Mesothelial cell of epicardium (in vitro differentiated cells): ENCODE data around the gene CTSA. TPM values are rescaled to one million over a fixed set of nuclear protein-coding genes. Genes with fewer than 3 reads are reported as not detected.
A peak's percentile ranks its signal among the peaks of the same experiment; 100 is the strongest.

Source experiments
- DNase-seq, 2 experiments: peaks; one replicate each; pipeline ENCODE4 v3.0.0; 2021; ENCODE audit warnings: low spot score in 2 of 2; ENCODE audit not compliant: unreplicated experiment in 2 of 2
- H3K27ac Mint-ChIP-seq: 2 replicates; pipeline ENCODE4 v1.8.0; 2021; ENCODE audit warnings: mixed read lengths
- H3K27me3 Mint-ChIP-seq: 2 replicates; pipeline ENCODE4 v1.8.0; 2021; ENCODE audit warnings: low read depth, mixed read lengths
- H3K36me3 Mint-ChIP-seq: 2 replicates; pipeline ENCODE4 v1.8.0; 2021; ENCODE audit warnings: mixed read lengths
- H3K4me1 Mint-ChIP-seq: 2 replicates; pipeline ENCODE4 v1.8.0; 2021; ENCODE audit warnings: mixed read lengths
- H3K4me3 Mint-ChIP-seq: 2 replicates; pipeline ENCODE4 v1.8.0; 2021; ENCODE audit warnings: mild to moderate bottlenecking, moderate library complexity, mixed read lengths
- H3K9me3 Mint-ChIP-seq: 2 replicates; pipeline ENCODE4 v1.8.0; 2021; ENCODE audit warnings: mixed read lengths
- CTCF ChIP-seq: fragments of 200-600 bp; sonication (generic); IDR thresholded peaks from one replicate; pipeline ENCODE4 v1.5.0; 2021; ENCODE audit warnings: antibody characterized with exemption; ENCODE audit not compliant: unreplicated experiment
- total RNA-seq: library from RNA; stranded (reverse); gene quantifications from 3 replicates; pipeline ENCODE4 v1.2.1, GENCODE V29; 2021

The CTSA gene
- total RNA-seq, 1 donor from 2014 or later, result 86.7 TPM

GRCh38 chr20:45882469-45883099, 8.6 kb upstream of the CTSA start:
- no peaks in the 10 kb centered on the region for H3K27me3 Mint-ChIP-seq
- H3K36me3 Mint-ChIP-seq, result peaks cover 12% of the 10 kb centered on the region
- H3K9me3 Mint-ChIP-seq, result no peaks in the 10 kb centered on the region
- no peak for TF ChIP-seq CTCF
- H3K4me1 Mint-ChIP-seq, result peaks cover 16% of the 10 kb centered on the region
- no peak for DNase-seq
- peak overlapping the region; percentile 59 for H3K4me3 Mint-ChIP-seq
- peak overlapping the region; percentile 13 for H3K27ac Mint-ChIP-seq

- no peak for DNase-seq
- H3K27me3 Mint-ChIP-seq, result no peaks in the 10 kb centered on the region
- H3K27ac Mint-ChIP-seq, result no peak overlapping the region
- H3K36me3 Mint-ChIP-seq, result peaks cover 12% of the 10 kb centered on the region
- H3K4me1 Mint-ChIP-seq, result peaks cover 16% of the 10 kb centered on the region
- no peaks in the 10 kb centered on the region for H3K9me3 Mint-ChIP-seq
- peak overlapping the region; percentile 39 for H3K4me3 Mint-ChIP-seq
- no peak for TF ChIP-seq CTCF
Measured at GRCh38 chr20:45883100-45883469, 8.1 kb upstream of the CTSA start.

GRCh38 chr20:45886590-45887345, 4.4 kb upstream of the CTSA start:
- Mint-ChIP-seq H3K27ac (no peak overlapping the region), H3K4me1 (peaks cover 13% of the 10 kb centered on the region), H3K9me3 (no peaks in the 10 kb centered on the region), H3K27me3 (no peaks in the 10 kb centered on the region), H3K36me3 (peaks cover 12% of the 10 kb centered on the region), H3K4me3 (no peak overlapping the region)
- no peak for TF ChIP-seq CTCF
- DNase-seq, result no peak

- no peaks in the 10 kb centered on the region for H3K9me3 Mint-ChIP-seq
- peaks cover 12% of the 10 kb centered on the region for H3K36me3 Mint-ChIP-seq
- no peaks in the 10 kb centered on the region for H3K27me3 Mint-ChIP-seq
- H3K4me1 Mint-ChIP-seq, result peaks cover 13% of the 10 kb centered on the region
- no peak for DNase-seq
- H3K27ac Mint-ChIP-seq, result no peak within 1 kb of the TSS
- no peak within 1 kb of the TSS for H3K4me3 Mint-ChIP-seq
- no peak for TF ChIP-seq CTCF
Measured at GRCh38 chr20:45887346-45887715, 3.8 kb upstream of the CTSA start, which contains the start of gene SPATA25. Gene SPATA25 (minus strand): TSS chr20:45887622. CDS start chr20:45887590, 32 bp downstream.

GRCh38 chr20:45888681-45889080, 2.5 kb upstream of the CTSA start:
- Mint-ChIP-seq H3K9me3 (no peaks in the 10 kb centered on the region), H3K4me1 (peaks cover 14% of the 10 kb centered on the region), H3K4me3 (no peak overlapping the region), H3K27me3 (no peaks in the 10 kb centered on the region), H3K27ac (no peak overlapping the region), H3K36me3 (peaks cover 2% of the 10 kb centered on the region)
- DNase-seq, result no peak
- no peak for TF ChIP-seq CTCF
